Jurkat, Clone E6-1 (cell line): Measurements from ENCODE around the gene SDCCAG8.

Source experiments
- DNase-seq: peaks from one replicate; pipeline ENCODE4 v3.0.0-alpha.2; 2011; ENCODE audit warnings: low read depth, low spot score
- H3K4me3 ChIP-seq: 2 replicates; pipeline ENCODE4 v1.5.1; 2011; ENCODE audit warnings: mild to moderate bottlenecking, low read length, control low read depth, moderate library complexity

The SDCCAG8 gene

GRCh38 chr1:243462929-243463697 is 207.3 kb downstream of the SDCCAG8 start:
- DNase-seq: no peak
- no peak overlapping the region for H3K4me3 ChIP-seq

DNA sequence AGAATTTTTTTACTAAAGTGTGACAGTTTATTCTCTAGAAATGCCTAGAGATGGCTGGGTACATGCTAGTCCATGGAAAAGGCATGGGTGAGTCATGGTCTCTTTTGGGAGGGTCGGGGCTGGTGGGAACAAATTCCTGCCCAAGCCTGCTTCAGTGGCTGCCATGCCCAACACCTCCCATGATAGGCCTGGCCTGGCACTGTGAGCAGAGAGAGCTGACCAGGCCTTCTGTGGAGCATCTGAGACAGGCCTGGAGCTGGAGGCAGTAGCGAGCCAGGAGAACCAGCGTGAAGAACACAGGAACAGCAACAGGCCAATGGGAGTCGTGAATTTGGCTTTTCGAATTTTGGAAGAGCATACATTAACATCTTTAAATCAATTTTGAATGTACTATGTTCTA is 209.2 kb downstream of the SDCCAG8 start:
- DNase-seq: no peak
- no peak overlapping the region for H3K4me3 ChIP-seq

GRCh38 chr1:243465738-243466137 is 209.9 kb downstream of the SDCCAG8 start:
- no peak overlapping the region for H3K4me3 ChIP-seq
- no peak for DNase-seq

DNA sequence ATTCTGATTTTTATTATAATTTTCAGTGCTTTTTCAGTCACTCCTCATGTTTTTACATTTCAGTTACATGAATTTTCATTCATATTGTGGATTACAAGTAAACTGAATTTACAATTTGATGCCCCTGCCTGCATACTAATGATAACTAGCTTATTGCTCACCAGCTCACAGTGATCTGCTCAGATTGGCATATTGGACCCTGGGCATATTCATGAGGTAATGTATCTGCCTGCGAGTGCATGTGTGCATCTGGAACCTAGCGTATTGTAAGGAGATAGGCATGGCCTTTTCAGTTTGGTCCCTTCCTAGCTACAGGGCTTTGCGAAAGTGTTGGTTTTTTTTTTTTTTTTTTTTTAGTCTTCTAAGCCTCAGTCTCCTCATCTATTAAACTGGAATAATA is 213.7 kb downstream of the SDCCAG8 start:
- DNase-seq: no peak

DNA sequence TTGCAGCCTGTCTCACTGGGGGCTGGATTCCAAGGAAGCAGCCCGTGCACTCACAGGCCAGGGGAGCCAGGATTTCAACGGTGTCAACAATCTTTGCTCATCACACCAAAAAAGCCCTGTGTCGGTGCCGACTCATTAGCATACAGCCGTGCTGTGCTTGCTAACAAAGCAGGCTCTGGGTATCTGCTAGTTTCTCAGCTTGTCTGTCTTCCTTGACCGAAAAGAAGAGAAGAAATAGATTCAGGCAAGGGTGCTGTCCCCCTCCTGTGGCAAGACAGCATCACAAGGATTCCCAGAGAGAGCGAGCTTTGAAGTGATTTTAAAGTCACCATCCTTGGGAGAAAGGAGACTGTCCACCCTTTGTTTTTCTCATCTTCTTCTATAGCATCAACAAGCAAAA is 214.7 kb downstream of the SDCCAG8 start:
- no peak for DNase-seq
- no peak overlapping the region for H3K4me3 ChIP-seq

More for the DNA sequence above, 213.7 kb downstream of the SDCCAG8 start:
- H3K4me3 ChIP-seq: no peak overlapping the region

GRCh38 chr1:243471026-243471685 is 215.3 kb downstream of the SDCCAG8 start:
- no peak for DNase-seq
- H3K4me3 ChIP-seq: no peak overlapping the region

GRCh38 chr1:243471754-243472745 is 216.2 kb downstream of the SDCCAG8 start:
- DNase-seq: no peak

DNA sequence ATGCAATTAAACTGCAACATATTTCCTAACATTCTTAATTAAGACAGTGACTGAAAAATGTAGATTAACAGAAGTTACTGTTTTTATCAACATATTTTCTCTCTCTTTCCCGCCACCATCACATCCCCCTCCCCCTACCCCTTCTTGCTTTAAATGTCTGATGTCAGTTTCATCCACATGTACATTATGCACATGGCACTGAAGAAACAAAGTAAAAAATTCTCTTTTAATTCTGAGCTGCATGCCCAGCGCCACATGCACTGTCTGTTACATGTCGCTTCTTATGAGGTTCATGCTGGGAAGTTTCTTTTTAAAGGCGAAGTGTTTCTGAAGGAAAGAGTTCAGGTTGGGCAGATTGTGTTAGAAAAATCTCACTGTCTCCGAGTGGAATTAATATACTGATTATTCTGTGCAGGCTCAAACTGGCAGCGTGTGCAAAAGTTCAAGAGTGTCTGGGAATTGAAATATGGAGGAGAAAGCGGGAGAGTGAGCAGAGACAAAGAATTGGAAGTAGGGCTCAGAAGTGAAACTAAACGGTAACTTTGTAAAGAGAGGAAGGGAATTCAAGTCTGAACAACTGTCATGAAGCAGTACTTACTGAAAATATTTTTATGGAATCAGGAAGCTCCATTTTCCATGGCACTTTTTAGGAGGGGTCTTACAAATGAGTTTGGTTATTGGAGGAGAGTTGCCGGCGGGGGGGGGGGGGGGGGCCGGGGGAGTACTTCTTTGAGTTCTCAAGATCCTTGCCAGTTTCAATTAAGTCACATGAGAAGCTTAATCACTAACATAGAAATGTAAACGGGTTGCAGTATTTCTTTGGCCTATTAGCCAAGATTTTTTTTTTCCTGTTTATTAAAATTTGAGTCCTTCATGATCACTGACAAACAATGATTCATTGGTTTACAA is 217.6 kb downstream of the SDCCAG8 start:
- no peak overlapping the region for H3K4me3 ChIP-seq

More at GRCh38 chr1:243471754-243472745, 216.2 kb downstream of the SDCCAG8 start:
- no peak overlapping the region for H3K4me3 ChIP-seq

DNA sequence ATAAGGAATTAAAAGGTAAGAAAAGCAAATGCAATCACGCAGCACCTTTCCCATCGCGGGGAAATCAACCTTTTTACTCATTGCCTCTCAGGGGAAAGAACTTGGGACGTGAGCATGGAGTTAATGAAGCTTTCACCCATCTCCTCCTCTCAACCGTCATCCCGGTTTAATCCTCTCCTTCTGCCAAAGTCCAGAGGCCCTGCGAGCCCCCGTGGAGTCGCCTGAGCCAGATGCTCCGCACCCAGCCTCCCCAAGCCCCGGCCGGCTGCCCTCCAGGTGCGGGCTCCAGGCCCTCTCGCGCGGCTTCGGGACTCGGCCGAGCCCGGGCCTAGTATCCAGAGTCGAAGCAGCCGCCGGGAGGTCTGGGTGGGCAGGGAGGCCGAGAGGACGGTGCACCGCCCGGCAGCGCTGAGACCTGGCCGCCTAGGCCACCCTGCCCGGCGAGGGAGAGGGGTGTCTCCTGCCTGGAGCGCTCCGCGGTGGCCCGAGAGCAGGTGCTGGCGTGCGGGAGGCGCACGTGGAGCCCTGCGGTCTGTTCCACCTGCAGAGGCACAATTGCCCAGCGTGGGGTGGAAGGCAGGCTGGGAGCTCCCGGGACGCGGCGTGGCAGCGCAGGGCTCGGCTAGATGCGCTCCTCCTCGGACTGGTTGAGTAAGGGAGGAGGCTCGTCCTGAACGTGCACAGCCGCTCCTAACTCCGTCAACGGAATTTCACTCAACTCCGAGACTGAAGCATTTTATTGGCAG is 218.5 kb downstream of the SDCCAG8 start:
- no peak overlapping the region for H3K4me3 ChIP-seq
- DNase-seq: no peak

More for the DNA sequence above, 217.6 kb downstream of the SDCCAG8 start:
- no peak for DNase-seq

DNA sequence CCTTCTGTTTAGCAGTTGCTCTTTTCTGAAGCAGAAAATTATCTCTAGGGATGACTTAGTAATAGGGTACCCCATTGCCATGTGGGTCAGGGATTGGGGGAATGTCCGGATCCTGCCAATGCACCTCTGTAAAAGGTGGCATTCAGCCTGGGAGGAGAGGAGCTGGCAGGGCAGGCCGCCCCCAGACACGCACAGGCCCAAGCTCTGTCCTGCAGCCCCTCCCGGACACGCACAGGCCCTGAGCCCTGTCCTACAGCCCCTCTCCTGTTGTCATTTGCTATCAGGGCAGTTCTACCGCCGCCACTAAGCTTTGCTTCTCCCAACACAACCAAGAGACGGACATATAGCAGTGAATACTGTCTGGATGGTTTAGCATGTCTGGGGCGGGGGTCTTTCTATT is 219.1 kb downstream of the SDCCAG8 start:
- DNase-seq: no peak
- H3K4me3 ChIP-seq: no peak overlapping the region

DNA sequence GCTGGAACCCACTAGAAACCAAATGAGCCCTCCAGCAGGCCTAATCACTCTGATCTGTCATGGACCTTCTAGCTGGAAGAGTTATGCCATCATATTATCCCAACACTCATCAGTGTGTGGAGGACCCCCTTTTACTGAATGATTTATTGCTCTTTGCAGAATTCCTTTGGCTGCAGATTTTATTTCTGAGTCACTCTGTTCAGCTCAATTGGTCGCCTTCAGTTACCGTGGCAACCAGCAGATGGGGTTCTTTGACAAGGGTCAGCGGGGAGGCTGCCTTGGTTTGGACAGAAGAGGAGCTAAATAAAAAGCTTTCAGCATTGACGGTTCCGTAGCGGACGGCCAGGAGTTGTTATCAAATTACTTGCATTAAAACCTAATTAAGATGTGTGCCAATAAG is 220.1 kb downstream of the SDCCAG8 start:
- H3K4me3 ChIP-seq: no peak overlapping the region
- DNase-seq: no peak

- DNase-seq: no peak
- no peak overlapping the region for H3K4me3 ChIP-seq
Observed at GRCh38 chr1:243477731-243478290, 222.0 kb downstream of the SDCCAG8 start.

- no peak overlapping the region for H3K4me3 ChIP-seq
- no peak for DNase-seq
Observed at GRCh38 chr1:243481101-243481500, 225.3 kb downstream of the SDCCAG8 start.

- DNase-seq: peak; percentile 69
- H3K4me3 ChIP-seq: peak overlapping the region; percentile 42
Observed at GRCh38 chr1:243482141-243483022, 226.5 kb downstream of the SDCCAG8 start.

DNA sequence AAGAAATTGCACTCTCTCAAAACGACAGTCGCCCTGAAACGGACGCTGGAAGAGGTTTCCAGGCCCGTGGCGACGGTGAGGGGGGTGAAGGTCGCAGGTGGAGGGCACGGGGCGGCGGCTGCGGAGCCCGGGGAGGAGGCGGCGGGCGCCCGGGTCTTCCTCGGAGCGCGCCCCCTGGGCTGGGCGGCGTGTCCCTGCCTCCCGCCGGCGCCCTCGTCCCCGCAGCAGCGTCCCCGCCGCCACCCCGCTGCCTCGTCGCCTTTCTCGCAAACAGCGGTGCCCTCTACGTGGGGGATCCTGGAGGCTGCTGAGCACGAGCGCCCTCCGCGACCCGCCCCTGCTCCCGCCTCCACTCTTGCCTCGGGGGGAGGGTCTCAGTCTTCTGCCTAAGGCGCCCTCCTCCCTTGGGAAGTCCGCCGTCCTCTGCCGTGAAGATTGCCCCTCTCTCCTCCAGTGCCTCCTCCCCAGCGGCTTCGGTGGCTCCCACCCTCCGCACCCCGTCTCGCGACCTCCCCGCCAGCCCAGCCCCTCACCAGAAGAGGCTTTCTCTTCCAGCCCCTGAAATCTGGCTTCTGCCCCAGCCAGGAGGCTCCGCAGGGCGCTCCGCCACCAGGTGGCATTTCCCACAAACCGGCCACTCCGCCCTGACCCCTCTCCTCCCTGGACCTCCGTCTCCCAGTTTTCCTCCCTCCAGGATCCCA is 227.4 kb downstream of the SDCCAG8 start:
- DNase-seq: no peak
- H3K4me3 ChIP-seq: peak overlapping the region; percentile 42

GRCh38 chr1:243483952-243484351 is 228.1 kb downstream of the SDCCAG8 start:
- no peak overlapping the region for H3K4me3 ChIP-seq
- DNase-seq: no peak
